NB4 (cell line): ENCODE data around the gene SLC25A26.

Experiments used
- CTCF ChIP-seq: IDR thresholded peaks from one replicate; pipeline ENCODE4 v1.5.1; 2012; ENCODE audit warnings: low read depth, low read length
- MAX ChIP-seq: IDR thresholded peaks from 2 replicates; pipeline ENCODE4 v1.6.1; 2011; ENCODE audit warnings: low read depth, low read length
- POLR2A ChIP-seq: IDR thresholded peaks from 2 replicates; pipeline ENCODE4 v1.6.1; 2011; ENCODE audit warnings: mild to moderate bottlenecking; ENCODE audit not compliant: insufficient read length; ENCODE audit errors: extremely low read depth

GRCh38 chr3:66172394-66172793 lies 48.4 kb upstream of the SLC25A26 start:
- TF ChIP-seq CTCF = no peak
- no peak for TF ChIP-seq MAX
- TF ChIP-seq POLR2A = no peak
